Measurements from ENCODE around the gene GNB5.

- TF ChIP-seq CTCF (IDR thresholded peaks at IDR 0.05) (no peak), POLR2AphosphoS5 (IDR thresholded peaks at IDR 0.05; ENCODE audit: low read depth, low read length) (no peak), SIN3A (IDR thresholded peaks at IDR 0.05; ENCODE audit: borderline replicate concordance, insufficient read depth, low read depth, low read length) (no peak), TCF7L2 (IDR thresholded peaks at IDR 0.05; ENCODE audit: low read depth, low read length) (no peak)
These were observed 49.0 kb upstream of the GNB5 start for GRCh38 chr15:52240166-52240565.

All from Panc1 (cell line).